Kasumi-1 (cell line): ENCODE measurements around the gene MAP3K20.
"Not testable (repeated sequence)": the region's sequence is repeated elsewhere in the genome, so short reads cannot be mapped to it uniquely, and the experiment has no call there.

Source experiments
- DNase-seq, 2 experiments: peaks; one replicate each; lab custom pipeline; 2025; lab: John Stamatoyannopoulos, UW

The MAP3K20 gene

DNA sequence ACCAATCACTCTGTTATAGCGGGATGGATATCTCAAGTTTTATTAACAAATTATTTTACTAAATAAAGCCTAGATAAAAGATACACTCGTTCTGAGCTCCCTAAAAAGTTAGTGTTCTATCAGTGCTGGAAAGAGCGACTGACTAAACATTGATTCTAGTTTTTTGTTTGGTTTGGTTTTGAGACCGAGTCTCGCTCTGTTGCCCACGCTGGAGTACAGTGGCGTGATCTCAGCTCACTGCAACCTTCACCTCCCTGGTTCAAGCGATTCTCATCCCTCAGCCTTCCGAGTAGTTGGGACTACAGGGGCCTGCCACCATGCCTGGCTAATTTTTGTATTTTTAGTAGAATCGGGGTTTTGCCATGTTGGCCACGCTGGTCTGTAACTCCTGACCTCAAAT, 205.2 kb downstream of the MAP3K20 start:
- DNase-seq = no peak

DNA sequence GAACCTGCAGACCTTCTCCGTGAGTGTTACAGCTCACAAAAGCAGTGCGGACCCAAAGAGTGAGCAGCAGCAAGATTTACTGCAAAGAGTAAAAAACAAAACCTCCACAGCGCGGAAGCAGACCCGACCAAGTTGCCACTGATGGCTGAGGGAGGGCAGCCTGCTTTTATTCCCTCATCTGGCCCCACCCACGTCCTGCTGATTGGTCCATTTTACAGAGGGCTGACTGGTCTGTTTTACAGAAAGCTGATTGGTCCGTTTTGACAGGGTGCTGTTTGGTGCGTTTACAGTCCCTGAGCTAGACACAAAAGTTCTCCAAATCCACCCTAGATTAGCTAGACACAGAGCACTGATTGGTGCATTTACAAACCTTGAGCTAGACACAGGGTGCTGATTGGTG, 206.3 kb downstream of the MAP3K20 start:
- DNase-seq = not testable (repeated sequence)

GRCh38 chr2:173282795-173283545, 207.3 kb downstream of the MAP3K20 start:
- no peak for DNase-seq

- peak; percentile 81 to 89 for DNase-seq
Observed at GRCh38 chr2:173286153-173286809, 210.6 kb downstream of the MAP3K20 start.

- no peak for DNase-seq
Observed at GRCh38 chr2:173287594-173287993, 211.9 kb downstream of the MAP3K20 start.

- no peak for DNase-seq
Observed at GRCh38 chr2:173288561-173288960, 212.9 kb downstream of the MAP3K20 start.

GRCh38 chr2:173290046-173290445, 214.4 kb downstream of the MAP3K20 start:
- no peak for DNase-seq

- DNase-seq = no peak
Observed at GRCh38 chr2:173290518-173290917, 214.9 kb downstream of the MAP3K20 start.

- no peak for DNase-seq
Observed at GRCh38 chr2:173291412-173291811, 215.8 kb downstream of the MAP3K20 start.

GRCh38 chr2:173296235-173296634, 220.6 kb downstream of the MAP3K20 start:
- no peak for DNase-seq

DNA sequence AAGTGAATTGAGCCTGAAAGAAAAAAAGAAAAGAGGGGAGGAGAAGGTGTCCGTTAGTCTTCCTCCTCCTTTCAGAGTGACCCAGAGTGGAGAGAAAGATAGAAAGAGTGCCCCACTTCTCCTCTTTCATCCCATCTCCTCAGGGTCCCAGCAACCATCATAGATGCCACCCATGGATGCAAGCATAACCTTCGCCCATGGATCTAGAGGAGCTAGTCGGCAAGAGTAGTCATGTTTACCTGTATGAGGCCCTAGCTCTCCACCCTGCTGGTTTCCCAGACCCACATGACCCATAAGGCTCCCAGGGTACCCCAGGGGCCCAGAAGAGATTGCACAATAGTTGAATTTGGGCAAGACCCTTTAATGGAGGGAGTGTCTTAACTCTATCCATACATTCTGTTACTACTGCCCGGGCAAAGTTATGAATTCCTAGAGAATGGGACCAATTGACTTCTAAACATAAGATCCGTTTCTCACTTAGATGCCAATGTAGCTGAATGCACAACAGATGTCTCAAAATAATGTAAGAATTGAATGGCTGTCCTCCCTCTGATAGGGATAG, 223.0 kb downstream of the MAP3K20 start:
- no peak for DNase-seq

GRCh38 chr2:173299764-173300163, 224.1 kb downstream of the MAP3K20 start:
- DNase-seq = no peak

DNA sequence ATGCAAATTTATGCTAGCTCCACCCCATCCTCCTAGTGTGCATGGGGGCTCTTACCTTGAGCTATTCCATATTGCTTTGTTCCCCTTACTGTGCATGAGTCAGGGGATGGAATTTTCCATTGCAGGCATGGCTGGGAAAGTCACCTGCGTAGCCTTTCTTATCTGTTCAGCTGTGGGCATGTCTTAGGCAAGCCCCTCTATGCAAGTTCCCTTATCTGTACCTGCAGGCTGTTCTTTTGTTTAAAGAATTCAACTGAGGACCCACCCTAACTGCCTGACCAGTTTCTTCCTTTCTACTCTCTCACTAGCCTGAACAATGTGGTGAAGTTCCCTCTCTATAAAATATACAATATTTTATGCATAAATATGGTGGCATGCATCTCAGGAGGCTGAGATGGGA, 224.8 kb downstream of the MAP3K20 start:
- no peak for DNase-seq

DNA sequence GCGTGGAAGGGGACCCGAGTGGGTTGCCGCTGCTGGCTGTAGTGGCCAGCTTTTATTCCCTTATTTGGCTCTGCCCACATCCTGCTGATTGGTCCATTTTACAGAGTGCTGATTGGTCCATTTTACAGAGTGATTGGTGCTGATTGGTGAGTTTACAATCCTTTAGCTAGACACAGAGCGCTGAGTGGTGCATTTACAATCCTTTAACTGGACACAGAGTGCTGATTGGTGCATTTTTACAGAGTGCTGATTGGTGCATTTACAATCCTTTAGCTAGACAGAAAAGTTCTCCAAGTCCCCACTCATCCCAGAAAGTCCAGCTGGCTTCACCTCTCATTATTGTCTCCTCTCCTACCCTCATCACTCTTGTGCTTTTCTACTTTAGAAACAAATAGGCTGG, 225.9 kb downstream of the MAP3K20 start:
- DNase-seq = not testable (repeated sequence)

- no peak for DNase-seq
Observed at GRCh38 chr2:173305303-173305702, 229.7 kb downstream of the MAP3K20 start.

- DNase-seq = no peak
Observed at GRCh38 chr2:173307293-173307692, 231.6 kb downstream of the MAP3K20 start.

GRCh38 chr2:173309370-173309769, 233.7 kb downstream of the MAP3K20 start:
- not testable (repeated sequence) for DNase-seq

DNA sequence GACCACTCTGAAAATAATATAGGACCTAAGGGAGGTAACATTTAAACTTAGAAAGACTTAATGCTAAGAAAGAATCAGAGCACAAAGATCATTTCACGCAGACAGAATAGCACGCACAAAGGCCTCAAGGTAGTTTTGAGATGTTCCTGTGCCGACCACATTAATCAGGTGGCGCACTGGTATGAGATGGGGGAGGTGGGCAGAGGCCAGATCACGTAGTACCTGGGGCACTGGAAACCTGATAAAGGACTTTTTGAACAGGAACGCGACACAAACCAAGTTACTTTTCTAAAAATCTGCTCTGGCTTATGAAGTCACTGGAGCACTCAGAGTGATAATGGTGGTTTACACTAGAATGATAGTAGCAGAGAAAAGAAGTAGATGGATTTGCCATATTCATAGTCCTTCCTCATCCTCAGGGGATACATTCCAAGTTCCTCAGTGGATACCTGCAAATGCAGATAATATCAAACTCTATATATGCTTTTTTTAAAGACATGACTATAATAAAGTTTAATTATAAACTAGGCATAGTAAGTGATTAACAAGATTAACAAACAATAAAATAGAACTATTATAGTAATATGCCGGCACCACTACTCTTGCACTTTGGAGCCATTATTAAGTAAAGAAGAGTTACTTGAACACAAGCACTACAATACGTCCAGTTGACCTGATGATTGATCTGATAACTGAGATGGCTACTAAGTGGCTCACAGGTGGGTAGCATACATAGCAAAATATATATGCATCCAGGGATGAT, 236.4 kb downstream of the MAP3K20 start:
- DNase-seq = no peak
